GDM1 (cell line): ENCODE results near the gene XRRA1.
"Not testable (repeated sequence)": the region's sequence is repeated elsewhere in the genome, so short reads cannot be mapped to it uniquely, and the experiment has no call there.

ENCODE experiments used
- DNase-seq: peaks from one replicate; lab custom pipeline; 2025; lab: John Stamatoyannopoulos, UW

Gene XRRA1

GRCh38 chr11:74826901-74827300, 122.0 kb downstream of the XRRA1 start:
- DNase-seq, result no peak

GRCh38 chr11:74825596-74825995, 123.3 kb downstream of the XRRA1 start:
- DNase-seq, result not testable (repeated sequence)

GRCh38 chr11:74824285-74824982, 124.5 kb downstream of the XRRA1 start:
- DNase-seq, result no peak

GRCh38 chr11:74822170-74822569, 126.7 kb downstream of the XRRA1 start:
- no peak for DNase-seq

- no peak for DNase-seq
These were observed 128.1 kb downstream of the XRRA1 start for GRCh38 chr11:74820763-74821162.

GRCh38 chr11:74819400-74819799, 129.5 kb downstream of the XRRA1 start:
- DNase-seq, result no peak

- DNase-seq, result no peak
These were observed 130.5 kb downstream of the XRRA1 start for GRCh38 chr11:74818283-74818946.

- no peak for DNase-seq
These were observed 132.2 kb downstream of the XRRA1 start for GRCh38 chr11:74816664-74817063.

GRCh38 chr11:74815966-74816365, 132.9 kb downstream of the XRRA1 start:
- no peak for DNase-seq

- DNase-seq, result no peak
These were observed 139.1 kb downstream of the XRRA1 start for GRCh38 chr11:74809801-74810200.

- DNase-seq, result no peak
These were observed 142.6 kb downstream of the XRRA1 start for GRCh38 chr11:74806267-74806666.

GRCh38 chr11:74791333-74792100, 157.4 kb downstream of the XRRA1 start:
- DNase-seq, result no peak
